CD4-positive, alpha-beta T cell treated with Interleukin-10 for 1 hour (primary cell): ENCODE measurements around the gene SLC16A2.
"Not testable (repeated sequence)": the region's sequence is repeated elsewhere in the genome, so short reads cannot be mapped to it uniquely, and the experiment has no call there.

Experiments
- DNase-seq: peaks from one replicate; pipeline ENCODE4 v3.0.0-alpha.2; 2020

Gene SLC16A2

DNA sequence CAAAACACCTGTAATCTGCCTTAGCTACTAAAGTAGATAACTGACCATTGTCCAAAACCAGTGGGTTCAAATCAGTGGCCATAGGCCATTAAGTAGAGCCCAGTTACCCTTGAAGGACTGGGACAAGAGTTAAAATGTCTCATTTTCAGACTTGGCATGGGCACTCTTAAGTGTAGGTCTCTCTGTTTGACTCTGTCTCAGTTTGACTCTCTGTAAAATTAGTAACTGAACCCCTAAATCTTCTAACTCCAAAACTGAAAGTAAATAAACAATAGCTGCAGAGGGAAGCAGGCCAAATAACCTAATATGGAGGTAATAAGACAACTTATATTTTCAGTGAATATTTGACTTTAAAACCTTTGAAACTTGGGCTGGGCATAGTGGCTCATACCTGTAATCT lies 89.1 kb downstream of the SLC16A2 start:
- no peak for DNase-seq

DNA sequence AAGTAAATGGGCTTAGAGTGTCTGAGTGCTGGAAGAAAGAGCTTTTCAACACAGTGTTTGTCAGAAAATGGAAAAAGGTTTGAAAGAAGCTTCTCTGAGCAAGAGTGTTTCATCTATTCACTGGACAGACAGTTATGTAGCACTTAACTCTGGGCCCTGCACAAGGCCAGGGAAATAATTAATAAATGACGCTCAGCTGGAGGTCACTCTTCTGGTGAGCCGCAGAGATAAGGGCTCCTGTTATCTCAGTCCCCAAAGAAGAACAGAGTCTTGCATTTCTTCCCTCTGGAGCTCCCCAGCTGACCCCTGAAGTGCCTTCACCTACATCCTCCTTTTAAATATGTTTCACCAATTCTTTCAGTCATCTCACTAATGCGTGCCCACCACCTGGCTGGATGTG lies 90.4 kb downstream of the SLC16A2 start:
- no peak for DNase-seq

DNA sequence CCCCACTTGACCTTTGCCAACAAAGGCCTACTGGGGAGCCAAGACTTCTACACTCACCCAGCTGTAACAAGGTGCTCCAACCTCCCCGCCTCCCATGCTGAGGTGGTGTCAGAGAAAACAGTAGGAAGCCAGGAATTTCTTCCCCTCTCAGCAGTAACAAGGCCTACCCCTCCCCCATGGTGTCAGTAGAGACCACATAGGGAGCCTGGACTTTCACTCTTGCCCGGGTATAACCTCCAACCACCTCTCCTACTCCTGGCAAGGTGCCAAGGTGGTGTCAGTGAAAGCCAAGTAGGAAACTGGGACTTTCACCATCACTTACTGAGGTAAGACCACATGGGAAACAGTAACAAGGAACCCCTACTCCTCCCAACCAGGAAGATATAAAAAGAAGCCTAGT lies 93.1 kb downstream of the SLC16A2 start:
- DNase-seq, result no peak

DNA sequence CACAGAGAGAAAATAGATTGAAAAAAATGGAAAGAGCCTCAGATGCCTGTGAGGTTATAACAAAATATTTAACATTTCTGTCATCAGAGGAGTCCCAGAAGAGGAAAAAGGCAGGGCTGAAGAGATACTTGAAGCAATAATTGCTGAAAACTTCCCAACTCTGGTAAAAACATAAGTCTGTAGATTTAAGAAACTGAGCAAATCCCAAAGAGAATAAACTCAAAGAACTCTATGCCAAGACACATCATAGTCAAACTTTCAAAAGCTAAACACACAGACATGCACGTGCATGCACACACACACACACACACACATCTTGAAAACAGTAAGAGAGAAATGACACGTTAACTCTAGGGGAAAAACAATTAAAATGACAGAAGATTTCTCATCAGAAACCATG lies 94.1 kb downstream of the SLC16A2 start:
- no peak for DNase-seq

DNA sequence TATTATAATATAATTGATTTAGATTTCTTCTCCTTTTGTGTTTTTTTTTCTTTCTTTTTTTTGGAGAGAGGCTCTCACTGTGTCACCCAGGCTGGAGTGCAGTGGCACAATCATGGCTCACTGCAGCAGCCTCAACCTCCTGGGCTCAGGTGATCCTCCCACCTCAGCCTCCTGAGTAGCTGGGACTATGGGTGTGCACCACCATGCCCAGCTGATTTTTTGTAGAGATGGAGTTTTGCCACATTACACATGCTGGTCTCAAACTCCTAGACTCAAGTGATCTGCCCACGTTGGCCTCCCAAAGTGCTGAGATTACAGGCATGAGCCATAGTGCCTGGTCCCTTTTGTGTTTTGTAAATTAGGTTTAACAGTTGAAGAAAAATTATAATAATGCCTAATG lies 94.7 kb downstream of the SLC16A2 start:
- DNase-seq, result not testable (repeated sequence)

DNA sequence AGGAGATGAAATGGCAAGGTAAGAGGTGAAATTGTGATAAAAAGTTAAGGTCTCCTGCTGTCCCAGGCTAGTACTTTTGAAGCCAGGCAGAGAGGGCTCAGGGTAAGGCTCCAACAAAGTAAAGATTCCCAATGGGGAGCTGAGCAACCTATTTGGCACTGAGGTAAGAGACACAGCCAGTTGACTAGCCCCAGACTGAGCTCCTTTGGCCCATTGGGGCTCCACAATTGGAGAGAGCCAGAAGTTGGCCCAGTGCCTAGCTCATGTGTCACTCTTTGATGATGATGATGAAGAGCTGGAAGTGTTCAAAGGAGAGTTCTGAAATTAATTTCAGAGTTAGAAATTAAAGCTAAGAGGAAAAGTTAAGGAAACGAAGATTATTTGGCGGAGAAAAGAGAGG lies 98.6 kb downstream of the SLC16A2 start:
- DNase-seq, result no peak

DNA sequence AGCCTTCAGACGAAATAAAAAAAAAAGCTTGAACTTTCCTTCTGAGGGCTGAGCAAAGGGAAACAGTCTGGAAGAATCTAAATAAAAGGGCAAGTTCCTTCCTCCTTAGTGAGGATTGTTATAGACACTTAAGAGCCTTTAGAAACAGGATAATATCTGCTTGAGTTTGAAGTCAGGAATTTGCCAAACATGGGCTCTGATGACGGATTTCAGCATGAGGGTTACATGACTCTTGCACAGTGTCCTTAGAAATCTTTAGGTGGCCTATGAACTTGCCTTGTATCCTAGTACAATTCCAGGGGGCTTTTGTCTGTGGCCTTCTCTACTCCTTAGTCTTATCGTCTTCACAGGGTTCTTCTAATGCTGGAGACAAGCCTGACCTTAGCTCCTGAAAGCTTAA lies 99.0 kb downstream of the SLC16A2 start:
- no peak for DNase-seq

DNA sequence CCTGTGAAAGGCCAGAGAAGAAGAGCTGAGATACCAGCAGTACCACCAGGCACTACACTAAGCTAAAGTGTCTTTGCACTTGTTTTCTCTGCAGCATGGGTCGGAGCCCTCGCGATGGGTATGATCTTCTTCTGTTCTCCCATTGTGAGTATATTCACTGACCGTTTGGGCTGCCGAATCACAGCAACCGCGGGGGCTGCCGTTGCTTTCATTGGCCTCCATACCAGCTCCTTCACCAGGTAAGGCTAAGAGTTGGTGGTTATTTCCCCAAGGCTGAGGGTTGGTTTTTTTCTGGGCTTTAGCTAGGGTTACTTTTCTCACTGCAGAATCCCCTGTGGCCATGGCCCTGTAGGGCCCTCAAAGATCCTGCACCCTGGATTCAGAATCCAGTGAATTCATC lies 99.6 kb downstream of the SLC16A2 start:
- no peak for DNase-seq

DNA sequence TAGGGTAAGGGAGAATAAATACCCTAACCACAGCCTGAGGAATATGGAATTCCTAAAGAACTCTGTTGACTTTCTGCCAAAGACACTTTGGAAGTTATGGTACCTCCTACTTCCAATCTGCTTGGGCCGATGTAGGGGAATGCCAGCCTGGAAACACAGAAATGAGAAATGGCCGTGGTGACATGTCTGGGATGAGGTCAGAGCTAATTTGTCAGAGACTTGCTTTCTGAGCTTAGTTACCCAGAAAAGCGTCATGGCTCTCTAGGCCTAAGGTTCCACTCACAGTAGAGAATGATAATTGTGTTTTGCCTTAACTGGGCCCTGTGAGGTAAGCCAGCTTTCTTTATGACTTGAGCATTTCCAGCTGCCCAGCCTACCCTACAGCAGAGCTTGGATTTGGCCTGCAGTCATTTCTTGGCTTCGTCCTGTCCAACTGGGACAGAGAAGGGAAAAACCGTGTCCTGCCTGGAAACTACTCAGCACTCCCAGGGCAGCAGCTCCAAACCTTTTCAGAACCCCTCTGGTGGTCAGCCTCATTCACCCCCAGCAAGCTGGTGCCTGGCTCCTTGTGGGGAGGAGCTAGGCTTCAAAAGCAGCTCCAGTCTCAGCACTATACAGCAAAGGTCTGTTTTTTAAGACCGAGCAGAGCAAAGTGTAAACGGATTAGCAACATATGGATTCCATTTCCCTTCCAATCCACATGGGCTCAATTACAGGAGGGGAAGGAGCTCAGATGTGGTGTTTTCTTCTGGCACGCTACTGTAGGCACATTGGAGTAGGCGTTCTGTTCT lies 100.9 kb downstream of the SLC16A2 start:
- DNase-seq, result no peak

DNA sequence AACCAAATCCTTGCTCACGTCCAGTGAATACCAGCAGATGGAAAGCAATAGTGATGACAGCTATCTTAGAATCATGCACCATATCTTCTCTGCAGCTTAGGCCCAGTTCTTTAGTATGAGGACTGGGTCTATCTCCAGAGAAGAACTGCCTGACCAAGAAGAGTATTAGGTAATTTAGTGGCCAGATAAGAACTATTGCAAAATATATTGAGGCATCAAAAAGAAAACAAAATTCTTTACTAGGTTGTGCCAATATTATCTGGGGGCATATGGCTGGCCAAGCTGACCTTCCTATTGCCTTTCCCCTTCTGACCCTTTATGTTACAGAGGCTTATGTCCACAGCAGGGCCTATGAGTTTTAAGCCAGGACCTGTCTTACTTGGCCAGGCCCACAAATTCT lies 101.9 kb downstream of the SLC16A2 start:
- no peak for DNase-seq

DNA sequence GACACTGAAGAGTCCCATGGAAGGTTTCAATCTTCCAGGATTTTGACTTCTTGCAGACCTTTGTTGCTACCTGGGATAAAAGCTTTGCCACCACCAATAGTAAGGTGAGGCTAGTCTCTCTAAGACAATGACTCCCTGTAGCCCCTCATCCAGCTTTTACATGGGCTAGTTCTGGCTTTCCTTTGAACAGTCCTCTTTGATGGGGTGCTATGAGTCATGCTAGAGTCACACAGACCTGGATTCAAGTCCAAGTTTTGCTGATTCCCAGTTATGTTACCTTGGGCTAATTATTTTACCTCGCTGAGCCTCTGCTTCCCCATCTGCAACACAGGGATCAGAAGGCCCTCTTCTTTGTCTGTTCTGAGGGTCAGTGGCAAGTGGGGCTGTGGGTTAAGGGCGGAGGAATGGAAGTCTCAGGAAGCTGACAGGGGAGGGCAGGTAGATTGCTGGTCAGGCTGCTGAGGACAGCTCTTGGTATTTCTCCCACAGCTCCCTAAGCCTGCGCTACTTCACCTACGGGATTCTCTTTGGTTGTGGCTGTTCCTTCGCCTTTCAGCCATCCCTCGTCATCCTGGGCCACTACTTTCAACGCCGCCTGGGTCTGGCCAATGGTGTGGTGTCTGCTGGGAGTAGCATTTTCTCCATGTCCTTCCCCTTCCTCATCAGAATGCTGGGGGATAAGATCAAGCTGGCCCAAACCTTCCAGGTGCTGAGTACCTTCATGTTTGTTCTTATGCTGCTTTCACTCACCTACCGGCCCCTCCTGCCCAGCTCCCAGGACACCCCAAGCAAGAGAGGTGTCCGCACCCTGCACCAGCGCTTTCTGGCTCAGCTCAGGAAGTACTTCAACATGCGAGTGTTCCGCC lies 102.8 kb downstream of the SLC16A2 start:
- DNase-seq, result no peak

DNA sequence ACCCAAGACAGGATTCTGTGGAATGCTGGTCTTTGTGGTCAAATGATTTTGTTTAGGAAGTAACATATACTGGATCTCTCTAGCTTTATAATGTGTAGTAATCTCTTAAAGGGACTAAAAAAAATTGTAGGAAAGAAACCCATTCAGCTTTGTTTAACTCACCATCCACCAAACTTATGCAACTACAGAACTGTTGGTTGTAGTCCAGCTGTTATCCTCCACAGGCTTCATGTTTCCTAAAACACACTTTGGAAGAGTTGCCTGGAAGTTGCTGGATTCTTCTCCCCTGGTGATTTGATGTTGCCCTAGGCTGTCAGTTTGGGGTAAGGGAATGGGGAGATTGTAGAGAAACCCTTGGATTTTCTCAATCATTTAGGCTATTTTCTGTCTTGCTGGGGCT lies 103.8 kb downstream of the SLC16A2 start:
- no peak for DNase-seq

DNA sequence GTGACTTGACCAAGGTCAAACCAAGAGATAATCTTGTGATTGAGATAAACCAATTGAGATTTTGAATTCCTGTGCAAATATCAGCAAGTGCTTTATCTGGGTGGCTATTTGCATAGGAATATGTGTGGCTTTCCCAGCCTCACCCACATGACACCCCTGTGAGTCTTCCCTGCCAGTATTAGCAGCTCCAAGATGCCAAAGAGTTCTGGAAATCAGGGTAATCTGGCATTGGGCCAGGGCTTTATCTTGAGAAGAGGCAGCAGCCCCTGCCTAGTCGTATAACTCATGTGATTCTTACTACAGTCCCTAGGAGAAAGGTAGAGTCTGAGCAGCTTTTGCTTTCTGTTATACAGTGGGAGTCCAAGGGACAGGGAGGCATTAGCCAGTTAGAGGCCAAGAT lies 105.5 kb downstream of the SLC16A2 start:
- DNase-seq, result no peak

DNA sequence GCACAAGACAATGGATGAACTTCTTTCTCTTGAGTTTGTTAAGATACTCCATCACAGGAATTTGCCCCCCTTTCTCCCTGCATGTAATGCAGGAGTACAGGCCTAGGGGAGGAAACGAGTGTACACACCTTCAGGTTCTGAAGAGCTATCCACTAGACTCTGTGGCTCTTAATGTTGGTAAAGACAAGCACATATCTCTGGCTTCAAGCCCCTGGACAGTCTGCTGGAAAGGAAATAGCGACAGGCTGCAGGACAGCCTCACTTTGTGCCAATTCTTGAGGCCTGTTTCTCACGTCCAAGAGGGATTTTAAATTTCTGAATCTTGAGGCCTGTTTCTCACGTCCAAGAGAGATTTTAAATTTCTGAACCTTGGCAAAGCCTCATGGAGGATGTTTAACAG lies 106.1 kb downstream of the SLC16A2 start:
- no peak for DNase-seq

DNA sequence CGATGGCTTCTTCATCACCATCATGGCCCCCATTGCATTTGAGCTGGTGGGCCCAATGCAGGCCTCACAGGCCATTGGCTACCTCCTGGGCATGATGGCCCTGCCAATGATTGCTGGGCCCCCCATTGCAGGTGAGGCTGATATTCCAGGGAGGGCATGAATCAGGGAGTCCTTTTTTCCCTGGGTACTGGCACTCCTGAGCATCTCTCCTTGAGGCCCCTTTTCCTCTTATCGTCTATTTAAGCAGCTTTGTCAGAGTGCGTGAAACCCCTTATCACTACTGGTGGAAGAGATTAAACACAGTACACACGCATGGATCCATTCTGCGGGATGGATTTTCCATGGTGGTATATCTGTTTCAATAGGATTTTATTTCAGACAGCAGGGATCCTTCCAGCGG lies 108.0 kb downstream of the SLC16A2 start:
- DNase-seq, result no peak

DNA sequence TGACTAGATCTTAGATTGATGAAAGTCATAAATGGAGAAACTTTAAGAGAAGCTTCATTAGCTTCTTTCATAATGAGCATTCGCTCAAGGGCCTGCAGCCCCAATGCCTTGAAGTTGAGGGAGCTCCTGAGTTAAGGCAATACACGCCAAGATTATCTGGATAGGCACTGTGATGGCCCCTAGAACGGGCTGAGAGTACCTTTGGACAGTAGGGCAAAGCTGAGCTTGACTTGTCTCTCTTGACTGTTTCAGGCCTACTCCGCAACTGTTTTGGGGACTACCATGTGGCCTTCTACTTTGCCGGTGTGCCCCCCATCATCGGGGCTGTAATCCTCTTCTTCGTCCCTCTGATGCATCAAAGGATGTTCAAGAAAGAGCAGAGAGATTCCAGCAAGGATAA lies 109.8 kb downstream of the SLC16A2 start:
- DNase-seq, result no peak

DNA sequence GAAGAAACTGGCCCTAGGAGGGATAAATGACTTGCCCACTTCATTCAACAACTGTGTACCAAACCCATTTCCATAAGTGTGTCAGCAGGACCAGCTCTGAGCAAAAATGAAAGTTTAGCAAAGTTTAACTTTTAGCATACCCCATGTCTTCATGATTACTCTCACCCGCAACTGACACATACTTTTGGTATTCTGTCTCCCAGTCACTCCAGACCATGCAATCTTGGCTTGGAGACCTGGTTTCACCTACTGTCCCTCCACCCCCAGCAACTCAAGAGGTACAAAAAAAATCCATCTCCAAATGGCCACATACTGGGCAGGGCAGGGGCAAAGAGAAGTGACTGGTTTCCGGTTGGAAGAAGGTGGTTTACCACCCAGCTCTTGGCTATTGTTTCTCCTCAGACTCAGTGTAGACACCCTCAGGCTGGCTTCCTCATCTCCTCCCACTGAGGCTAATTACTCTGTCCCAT lies 113.3 kb downstream of the SLC16A2 start:
- peak; percentile 14 for DNase-seq

DNA sequence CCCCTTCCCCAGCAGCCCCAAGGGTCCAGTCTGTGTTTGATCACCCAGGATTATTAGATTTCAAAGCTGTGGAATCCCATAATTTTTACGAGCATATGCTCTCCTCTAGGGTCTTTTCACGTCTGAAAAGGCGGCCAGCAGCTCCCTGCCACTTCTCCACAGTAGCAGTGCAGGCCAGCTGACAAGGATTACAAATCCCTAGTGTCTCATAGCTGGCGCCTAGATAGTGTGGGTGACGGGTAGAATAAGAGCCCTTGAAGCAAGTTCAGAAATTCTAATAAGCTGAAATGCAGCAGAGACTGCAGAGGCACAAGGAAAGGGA lies 113.8 kb downstream of the SLC16A2 start:
- DNase-seq, result no peak

DNA sequence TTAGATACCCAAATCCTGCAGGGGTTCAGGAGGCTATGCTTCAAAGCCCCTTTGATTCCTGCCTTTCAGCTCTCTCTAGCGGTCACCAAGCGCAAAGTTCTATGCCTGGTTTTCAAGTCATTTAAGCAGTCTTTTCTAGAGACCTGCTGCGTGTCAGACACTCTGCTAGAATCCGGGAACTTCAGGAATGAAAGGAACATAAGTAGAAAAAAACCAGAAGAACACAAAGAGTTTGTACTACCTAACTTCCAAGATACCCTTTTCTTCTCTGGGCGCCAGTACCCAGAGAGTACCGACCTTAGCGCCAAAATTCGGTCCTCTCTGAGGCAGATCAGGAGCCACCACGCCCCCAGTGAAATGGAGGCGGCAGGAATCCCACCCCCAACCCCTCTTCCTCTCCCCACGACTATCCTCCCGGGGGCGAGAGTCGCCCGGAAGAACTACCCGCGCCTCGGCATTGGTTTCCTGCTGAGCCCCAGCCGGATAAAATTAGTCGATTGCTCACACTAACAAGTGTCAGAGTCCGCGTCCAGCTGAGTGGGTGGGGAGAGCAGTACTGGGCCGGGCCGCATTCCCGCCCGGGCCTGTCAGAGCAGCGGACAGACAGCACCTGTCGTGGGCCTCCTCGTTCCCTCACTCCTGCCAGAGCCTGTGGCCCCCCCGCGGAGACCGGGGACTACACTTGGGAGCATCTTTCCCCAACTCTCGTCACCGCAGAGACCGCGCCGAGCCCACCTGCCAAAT lies 114.3 kb downstream of the SLC16A2 start:
- peak; percentile 32 for DNase-seq

DNA sequence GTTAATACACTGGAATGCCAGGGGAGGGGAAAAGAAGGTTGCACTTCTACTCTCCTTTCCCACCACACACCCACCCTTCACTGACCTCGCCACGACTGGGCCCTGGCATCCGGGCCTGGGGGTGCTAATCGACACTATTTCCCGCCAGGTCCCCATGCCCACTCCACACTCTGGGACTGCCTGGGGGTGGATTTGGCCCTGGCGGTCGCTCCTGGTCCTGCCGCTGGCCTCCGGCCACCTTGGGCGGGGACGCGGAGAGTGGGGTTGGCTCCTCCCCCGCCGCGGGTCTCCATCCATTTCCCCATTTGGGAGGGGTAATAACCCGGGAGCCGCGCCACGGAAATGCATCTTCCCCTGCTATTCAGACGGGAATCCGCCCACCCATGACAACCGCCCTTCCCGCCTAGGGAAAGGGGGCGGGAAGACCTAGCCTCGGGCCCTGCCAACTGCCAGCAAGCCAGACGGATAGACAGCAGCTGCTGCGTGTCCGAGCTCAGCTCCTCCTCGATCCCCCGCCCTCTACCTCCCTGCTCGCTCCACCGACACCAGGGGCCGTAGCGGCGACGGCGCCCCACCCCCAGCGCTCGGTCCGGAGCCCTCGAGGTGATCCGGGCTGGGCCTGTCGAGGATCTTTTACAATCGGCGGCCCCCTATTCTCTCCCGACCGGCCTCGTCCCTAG lies 115.0 kb downstream of the SLC16A2 start:
- peak; percentile 35 for DNase-seq

DNA sequence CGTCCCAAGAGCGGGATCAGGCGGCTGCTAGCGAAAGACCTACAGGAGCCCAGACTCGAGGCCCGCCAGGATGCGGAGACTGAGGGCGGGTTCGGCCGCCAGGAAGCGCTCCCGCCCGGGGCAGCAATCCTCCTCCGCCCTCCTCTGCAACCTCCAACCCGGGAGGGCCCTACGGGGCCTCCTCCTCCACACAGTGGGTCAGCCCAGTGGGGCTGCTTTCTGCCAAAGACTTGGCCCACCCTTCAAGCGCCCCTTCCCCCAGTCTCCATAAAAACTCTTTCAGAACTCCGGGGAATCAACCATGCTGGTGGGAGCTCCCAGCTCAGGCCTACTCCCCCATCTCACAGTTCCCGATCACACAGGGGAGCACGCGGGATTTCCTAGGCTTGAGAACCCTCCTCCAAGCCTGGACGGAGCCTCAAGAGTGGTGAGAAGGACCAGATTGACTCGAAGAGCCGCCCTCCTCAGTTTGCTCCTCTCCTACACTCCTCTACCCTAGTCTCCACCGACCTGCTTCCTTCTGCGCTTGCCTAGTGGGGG lies 115.6 kb downstream of the SLC16A2 start:
- no peak for DNase-seq

DNA sequence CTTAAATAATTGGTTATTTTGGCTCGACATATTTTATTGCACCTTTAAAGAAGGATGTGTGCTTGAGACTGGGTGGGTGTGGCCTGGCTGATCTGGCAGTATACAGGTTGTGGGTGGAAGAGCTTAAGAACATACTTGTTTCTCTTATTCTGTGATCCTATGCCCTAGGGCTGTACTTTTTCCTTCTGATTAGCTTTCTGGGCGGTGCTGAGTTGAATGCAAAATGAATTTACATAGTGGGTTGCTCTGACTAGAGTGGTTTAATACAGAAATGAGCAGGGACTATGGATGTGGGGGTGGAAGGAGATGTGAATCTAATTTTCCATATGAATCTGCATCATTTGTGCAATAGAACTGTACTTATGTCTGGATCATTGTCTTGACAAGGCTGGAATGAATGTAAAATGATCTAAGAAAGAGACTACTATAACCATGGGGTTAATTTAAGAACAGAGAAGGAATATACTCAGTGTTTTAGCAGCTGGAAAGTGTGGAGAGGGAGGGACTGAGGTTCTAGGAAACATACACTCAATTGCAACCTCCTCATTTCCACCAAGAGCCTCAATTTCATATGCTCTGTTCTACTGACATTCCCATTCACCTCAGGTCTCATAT lies 119.4 kb downstream of the SLC16A2 start:
- no peak for DNase-seq
